CD4-positive, alpha-beta memory T cell (primary cell): ENCODE data around the gene RTCB. TPM values are rescaled to one million over a fixed set of nuclear protein-coding genes. Genes with fewer than 3 reads are reported as not detected.

Source experiments
- CTCF ChIA-PET: fragments of 350-600 bp; sonication (Branson Sonifier 250); formaldehyde crosslinking; loops from one replicate; lab custom pipeline; 2021; ENCODE audit warnings: inconsistent platforms; ENCODE audit not compliant: partially characterized antibody; lab: Charles Lee
- POLR2A ChIA-PET: fragments of 350-600 bp; sonication (Branson Sonifier 250); formaldehyde crosslinking; loops from one replicate; lab custom pipeline; 2021; ENCODE audit not compliant: partially characterized antibody; lab: Charles Lee
- DNase-seq, 5 donors: peaks; one replicate each; pipeline versions ENCODE4 v3.0.0 to v3.0.0-alpha.2; 2020 to 2022; ENCODE audit warnings: mixed read lengths in 1 of 5
- H3K27ac ChIP-seq: one replicate; pipeline ENCODE4 v1.7.0; 2013; ENCODE audit warnings: low read depth, low read length
- H3K27me3 ChIP-seq: 2 replicates; pipeline ENCODE4 v1.7.0; 2013; ENCODE audit warnings: mild to moderate bottlenecking, low read length, moderate library complexity; ENCODE audit not compliant: insufficient read depth
- H3K36me3 ChIP-seq: 2 replicates; pipeline ENCODE4 v1.7.0; 2013; ENCODE audit warnings: mild to moderate bottlenecking, low read length, moderate library complexity; ENCODE audit not compliant: insufficient read depth
- H3K4me1 ChIP-seq: 2 replicates; pipeline ENCODE4 v1.7.0; 2013; ENCODE audit warnings: mild to moderate bottlenecking, low read length, moderate library complexity; ENCODE audit not compliant: insufficient read depth
- H3K4me3 ChIP-seq, 2 donors: one replicate each; pipeline ENCODE4 v1.7.0; 2013; ENCODE audit warnings: low read length in 2 of 2, mild to moderate bottlenecking in 1 of 2
- H3K9me3 ChIP-seq, 2 donors: one replicate each; pipeline ENCODE4 v1.7.0; 2013; ENCODE audit warnings: low read length in 2 of 2, control low read depth in 1 of 2; ENCODE audit not compliant: control insufficient read depth in 1 of 2
- H3K27ac Mint-ChIP-seq, 7 donors: one replicate each; pipeline ENCODE4 v1.8.0; 2020 to 2021; ENCODE audit warnings: mixed read lengths in 7 of 7, mild to moderate bottlenecking in 6 of 7, inconsistent platforms in 3 of 7, moderate library complexity in 3 of 7
- H3K27me3 Mint-ChIP-seq, 2 donors: one replicate each; pipeline ENCODE4 v1.8.0; 2020 to 2021; ENCODE audit warnings: mixed read lengths in 2 of 2
- H3K36me3 Mint-ChIP-seq, 2 donors: one replicate each; pipeline ENCODE4 v1.8.0; 2020 to 2021; ENCODE audit warnings: mixed read lengths in 2 of 2, inconsistent platforms in 1 of 2, mild to moderate bottlenecking in 1 of 2
- H3K4me1 Mint-ChIP-seq, 4 donors: one replicate each; pipeline ENCODE4 v1.8.0; 2020 to 2021; ENCODE audit warnings: mixed read lengths in 4 of 4, mild to moderate bottlenecking in 1 of 4
- H3K4me3 Mint-ChIP-seq, 8 donors: one replicate each; pipeline ENCODE4 v1.8.0; 2020 to 2021; ENCODE audit warnings: mixed read lengths in 8 of 8, mild to moderate bottlenecking in 7 of 8, moderate library complexity in 6 of 8, inconsistent platforms in 3 of 8
- H3K9me3 Mint-ChIP-seq, 8 donors: one replicate each; pipeline ENCODE4 v1.8.0; 2020 to 2021; ENCODE audit warnings: mixed read lengths in 8 of 8, mild to moderate bottlenecking in 5 of 8, inconsistent platforms in 3 of 8, moderate library complexity in 1 of 8
- intact Hi-C: fragments of 100-400 bp; cut with micrococcal nuclease; formaldehyde crosslinking; loops from one replicate; pipeline ENCODE4 v1.15.1; 2023
- polyA plus RNA-seq, 2 donors: library from polyadenylated mRNA; unstranded; fragments of 300-500 nt; fragmentation: Illumina TruSeq; gene quantifications; one replicate each; pipeline ENCODE4 v1.2.3, GENCODE V29; 2021
- total RNA-seq, 2 experiments: library from RNA; stranded (reverse); gene quantifications; one replicate each; pipeline ENCODE4 v1.2.3, GENCODE V29; 2021

RTCB gene
- total and polyA plus RNA-seq, 4 experiments from 2014 or later, result 46.7 to 163 (median 84.2) TPM

- Histone ChIP-seq H3K4me1 (no peaks in the 10 kb centered on the region), H3K4me3 (no peak overlapping the region), H3K27me3 (peaks cover 3% of the 10 kb centered on the region), H3K27ac (no peak overlapping the region), H3K36me3 (no peaks in the 10 kb centered on the region), H3K9me3 (no peaks in the 10 kb centered on the region)
- Mint-ChIP-seq H3K27ac (no peak overlapping the region), H3K36me3 (no peaks in the 10 kb centered on the region), H3K4me1 (no peaks in the 10 kb centered on the region), H3K4me3 (no peak overlapping the region), H3K27me3 (peaks cover 29 to 32% of the 10 kb centered on the region in 2 donors), H3K9me3 (peaks cover 0 to 2% (median 0%) of the 10 kb centered on the region in 8 donors)
- POLR2A ChIA-PET, result interaction anchor here (1.4 kb wide), 1 partner anchor 12 kb away, joined by 3 read pairs; the partner anchor contains the start of gene RTCB
- DNase-seq, result no peak
- intact Hi-C loops, result no loop called here
- CTCF ChIA-PET, result no interaction called here
These were observed 11.6 kb upstream of the RTCB start for GRCh38 chr22:32423664-32424063.

- ChIA-PET CTCF (no interaction called here), POLR2A (no interaction called here)
- H3K4me1 Mint-ChIP-seq, result no peaks in the 10 kb centered on the region
- no peak for DNase-seq
- Histone ChIP-seq H3K9me3 (no peaks in the 10 kb centered on the region), H3K27ac (no peak overlapping the region), H3K36me3 (no peaks in the 10 kb centered on the region), H3K4me3 (no peak overlapping the region), H3K4me1 (no peaks in the 10 kb centered on the region), H3K27me3 (peaks cover 8% of the 10 kb centered on the region)
- no peak overlapping the region for H3K27ac Mint-ChIP-seq
- intact Hi-C loops, result no loop called here
- no peaks in the 10 kb centered on the region for H3K36me3 Mint-ChIP-seq
- peaks cover 0 to 2% (median 0%) of the 10 kb centered on the region in 8 donors for H3K9me3 Mint-ChIP-seq
- H3K4me3 Mint-ChIP-seq, result no peak overlapping the region
- H3K27me3 Mint-ChIP-seq, result peaks cover 26 to 32% of the 10 kb centered on the region in 2 donors
These were observed 10.0 kb upstream of the RTCB start for GRCh38 chr22:32422062-32422461.

GRCh38 chr22:32421484-32421883 is 9.4 kb upstream of the RTCB start:
- Histone ChIP-seq H3K27me3 (peaks cover 8% of the 10 kb centered on the region), H3K4me3 (no peak overlapping the region), H3K36me3 (no peaks in the 10 kb centered on the region), H3K9me3 (no peaks in the 10 kb centered on the region), H3K4me1 (no peaks in the 10 kb centered on the region), H3K27ac (no peak overlapping the region)
- peaks cover 0 to 2% (median 0%) of the 10 kb centered on the region in 8 donors for H3K9me3 Mint-ChIP-seq
- H3K4me3 Mint-ChIP-seq, result no peak overlapping the region
- H3K27ac Mint-ChIP-seq, result peak overlapping the region in 1 of 7 donors; percentile 37
- ChIA-PET POLR2A (no interaction called here), CTCF (no interaction called here)
- DNase-seq, result no peak
- intact Hi-C loops, result no loop called here
- H3K27me3 Mint-ChIP-seq, result peaks cover 28 to 32% of the 10 kb centered on the region in 2 donors
- no peaks in the 10 kb centered on the region for H3K4me1 Mint-ChIP-seq
- H3K36me3 Mint-ChIP-seq, result no peaks in the 10 kb centered on the region

GRCh38 chr22:32417906-32418305 is 5.9 kb upstream of the RTCB start:
- intact Hi-C loops, result no loop called here
- peaks cover 21 to 24% of the 10 kb centered on the region in 2 donors for H3K27me3 Mint-ChIP-seq
- no peaks in the 10 kb centered on the region for H3K9me3 Mint-ChIP-seq
- CTCF ChIA-PET, result interaction anchor here (2.2 kb wide), 1 partner anchor 56 kb away, joined by 6 read pairs; no protein-coding TSS in a partner anchor
- no peak overlapping the region for H3K4me3 Mint-ChIP-seq
- no peaks in the 10 kb centered on the region for H3K9me3 ChIP-seq
- H3K4me1 ChIP-seq, result peaks cover under 1% of the 10 kb centered on the region
- H3K27me3 ChIP-seq, result peaks cover 8% of the 10 kb centered on the region
- H3K4me3 ChIP-seq, result no peak overlapping the region
- H3K27ac ChIP-seq, result no peak overlapping the region
- POLR2A ChIA-PET, result no interaction called here
- H3K36me3 Mint-ChIP-seq, result no peaks in the 10 kb centered on the region
- peaks cover 0 to 4% (median 3%) of the 10 kb centered on the region in 4 donors for H3K4me1 Mint-ChIP-seq
- H3K36me3 ChIP-seq, result no peaks in the 10 kb centered on the region
- DNase-seq, result no peak
- H3K27ac Mint-ChIP-seq, result no peak overlapping the region

- no peak overlapping the region for H3K27ac Mint-ChIP-seq
- H3K9me3 Mint-ChIP-seq, result no peaks in the 10 kb centered on the region
- H3K36me3 Mint-ChIP-seq, result peaks cover 0 to 5% of the 10 kb centered on the region in 2 donors
- CTCF ChIA-PET, result interaction anchor here (2.2 kb wide), 1 partner anchor 57 kb away, joined by 6 read pairs; no protein-coding TSS in a partner anchor
- DNase-seq, result no peak
- peaks cover 8% of the 10 kb centered on the region for H3K4me1 ChIP-seq
- no peak overlapping the region for H3K4me3 Mint-ChIP-seq
- intact Hi-C loops, result no loop called here
- no peaks in the 10 kb centered on the region for H3K36me3 ChIP-seq
- H3K27me3 Mint-ChIP-seq, result peaks cover 9 to 13% of the 10 kb centered on the region in 2 donors
- no peaks in the 10 kb centered on the region for H3K9me3 ChIP-seq
- no peak overlapping the region for H3K4me3 ChIP-seq
- peaks cover 8 to 16% (median 12%) of the 10 kb centered on the region in 4 donors for H3K4me1 Mint-ChIP-seq
- H3K27me3 ChIP-seq, result peaks cover 8% of the 10 kb centered on the region
- POLR2A ChIA-PET, result no interaction called here
- H3K27ac ChIP-seq, result no peak overlapping the region
These were observed 4.6 kb upstream of the RTCB start for GRCh38 chr22:32416556-32417085.

- peaks cover 2 to 7% of the 10 kb centered on the region in 2 donors for H3K27me3 Mint-ChIP-seq
These were observed 2.1 kb upstream of the RTCB start for GRCh38 chr22:32414191-32414590.

GRCh38 chr22:32413719-32414118 is 1.7 kb upstream of the RTCB start:
- no peak for DNase-seq
- H3K27me3 Mint-ChIP-seq, result peaks cover 2 to 7% of the 10 kb centered on the region in 2 donors
- Histone ChIP-seq H3K36me3 (peaks cover 3% of the 10 kb centered on the region), H3K9me3 (no peaks in the 10 kb centered on the region), H3K4me1 (peaks cover 33% of the 10 kb centered on the region), H3K27ac (no peak overlapping the region), H3K27me3 (peaks cover 4% of the 10 kb centered on the region), H3K4me3 (no peak overlapping the region)
- intact Hi-C loops, result no loop called here
- H3K4me1 Mint-ChIP-seq, result peaks cover 23 to 43% (median 34%) of the 10 kb centered on the region in 4 donors
- ChIA-PET POLR2A (interaction anchor here (2.9 kb wide), 1 partner anchor 62 kb away, joined by 41 read pairs; the partner anchor contains the start of gene FBXO7), CTCF (no interaction called here)
- peak overlapping the region in 1 of 8 donors; percentile 36 for H3K4me3 Mint-ChIP-seq
- H3K36me3 Mint-ChIP-seq, result peaks cover 9 to 19% of the 10 kb centered on the region in 2 donors
- H3K27ac Mint-ChIP-seq, result peak overlapping the region in 2 of 7 donors; percentile 10 to 47
- H3K9me3 Mint-ChIP-seq, result no peaks in the 10 kb centered on the region

More at GRCh38 chr22:32414191-32414590, 2.1 kb upstream of the RTCB start:
- DNase-seq, result no peak
- POLR2A ChIA-PET, result no interaction called here
- intact Hi-C loops, result no loop called here
- Histone ChIP-seq H3K27ac (no peak overlapping the region), H3K4me3 (no peak overlapping the region), H3K9me3 (no peaks in the 10 kb centered on the region), H3K36me3 (no peaks in the 10 kb centered on the region), H3K27me3 (peaks cover 4% of the 10 kb centered on the region), H3K4me1 (peaks cover 30% of the 10 kb centered on the region)
- H3K36me3 Mint-ChIP-seq, result peaks cover 4 to 15% of the 10 kb centered on the region in 2 donors
- no peaks in the 10 kb centered on the region for H3K9me3 Mint-ChIP-seq
- peak overlapping the region in 1 of 7 donors; percentile 47 for H3K27ac Mint-ChIP-seq
- H3K4me1 Mint-ChIP-seq, result peaks cover 21 to 39% (median 30%) of the 10 kb centered on the region in 4 donors
- no peak overlapping the region for H3K4me3 Mint-ChIP-seq
- CTCF ChIA-PET, result no interaction called here
